NT2/D1 (cell line): ENCODE results near the gene WNT9B.

Experiments used
- SUZ12 ChIP-seq: IDR thresholded peaks from 2 replicates; pipeline ENCODE4 v1.6.1; 2011; ENCODE audit not compliant: insufficient read length, insufficient read depth; ENCODE audit errors: extremely low read depth
- YY1 ChIP-seq: IDR thresholded peaks from 2 replicates; pipeline ENCODE4 v1.6.1; 2011; ENCODE audit not compliant: insufficient read length, insufficient read depth
- ZNF274 ChIP-seq: IDR thresholded peaks from 2 replicates; pipeline ENCODE4 v1.6.1; 2011; ENCODE audit warnings: mild to moderate bottlenecking, low read depth, low read length

GRCh38 chr17:46832331-46832821 is 19.0 kb upstream of the WNT9B start:
- TF ChIP-seq ZNF274, result no peak
- TF ChIP-seq SUZ12, result no peak
- no peak for TF ChIP-seq YY1
